ENCODE results near the gene MYO15A. TPM values are rescaled to one million over a fixed set of nuclear protein-coding genes. Genes with fewer than 3 reads are reported as not detected.
"Not testable (repeated sequence)": the region's sequence is repeated elsewhere in the genome, so short reads cannot be mapped to it uniquely, and the experiment has no call there.

Gene MYO15A
- total and polyA plus RNA-seq, 9 donors = 1.5 to 5.4 (median 3.2) TPM

- 88 to 94% (median 91%) methylated on average over 2 of the region's 2 CpGs for WGBS, 3 donors
- Histone ChIP-seq H3K9me3 (no peaks in the 10 kb centered on the region), H3K4me1 (ENCODE audit: insufficient read depth) (peaks cover 2% of the 10 kb centered on the region), H3K4me3 (no peak overlapping the region), H3K27me3 (no peaks in the 10 kb centered on the region), H3K36me3 (no peaks in the 10 kb centered on the region), H3K27ac (no peak overlapping the region)
- no peak for TF ChIP-seq POLR2A (IDR thresholded peaks at IDR 0.05)
- TF ChIP-seq EP300 (IDR thresholded peaks at IDR 0.05) = no peak
- no peak for TF ChIP-seq CTCF (IDR thresholded peaks at IDR 0.05)
- no peak for DNase-seq
- intact Hi-C loops (cut with DNase I) = loop anchor here in 1 of 4 donors (10.0 kb wide), 1 partner anchor 69 kb away; no protein-coding TSS in a partner anchor
These were observed 97.3 kb downstream of the MYO15A start for GRCh38 chr17:18205861-18206260.

DNA sequence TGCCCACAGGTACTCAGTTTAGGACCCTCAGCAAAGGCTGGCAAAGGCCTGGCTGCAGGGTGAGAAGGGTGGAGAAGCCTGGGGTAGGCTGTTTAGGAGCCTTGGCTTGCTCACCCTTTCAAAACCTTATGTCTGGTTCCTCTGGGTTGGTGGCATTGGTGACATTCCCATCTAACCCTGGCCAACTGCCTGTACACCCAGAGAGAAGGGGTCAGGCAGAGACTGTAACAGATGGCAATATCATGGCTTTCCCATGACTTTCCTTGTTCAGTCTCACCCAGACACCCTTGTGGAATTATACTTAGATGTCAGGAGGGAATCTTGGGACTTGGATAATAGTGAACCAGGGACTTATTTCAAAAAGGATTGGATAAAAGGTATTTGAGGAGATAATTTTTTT is 98.4 kb downstream of the MYO15A start:
- Histone ChIP-seq H3K27me3 (no peaks in the 10 kb centered on the region), H3K4me1 (ENCODE audit: insufficient read depth) (peaks cover 2% of the 10 kb centered on the region), H3K9me3 (no peaks in the 10 kb centered on the region), H3K4me3 (no peak overlapping the region), H3K36me3 (no peaks in the 10 kb centered on the region), H3K27ac (no peak overlapping the region)
- TF ChIP-seq POLR2A (IDR thresholded peaks at IDR 0.05) (no peak), CTCF (IDR thresholded peaks at IDR 0.05) (no peak), EP300 (IDR thresholded peaks at IDR 0.05) (no peak)
- DNase-seq = no peak
- intact Hi-C loops (cut with DNase I) = loop anchor here in 1 of 4 donors (10.0 kb wide), 1 partner anchor 68 kb away; no protein-coding TSS in a partner anchor

- Histone ChIP-seq H3K4me3 (no peak overlapping the region), H3K36me3 (no peaks in the 10 kb centered on the region), H3K27me3 (no peaks in the 10 kb centered on the region), H3K9me3 (no peaks in the 10 kb centered on the region), H3K4me1 (ENCODE audit: insufficient read depth) (no peaks in the 10 kb centered on the region), H3K27ac (no peak overlapping the region)
- DNase-seq = no peak
- 83 to 84% (median 83%) methylated on average over 19 of the region's 19 CpGs for WGBS, 3 donors
- TF ChIP-seq EP300 (IDR thresholded peaks at IDR 0.05) = no peak
- no peak for TF ChIP-seq CTCF (IDR thresholded peaks at IDR 0.05)
- no peak for TF ChIP-seq POLR2A (IDR thresholded peaks at IDR 0.05)
- intact Hi-C loops (cut with DNase I) = loop anchor here in 1 of 4 donors (10.0 kb wide), 1 partner anchor 67 kb away; no protein-coding TSS in a partner anchor
These were observed 99.5 kb downstream of the MYO15A start for GRCh38 chr17:18208092-18208491.

DNA sequence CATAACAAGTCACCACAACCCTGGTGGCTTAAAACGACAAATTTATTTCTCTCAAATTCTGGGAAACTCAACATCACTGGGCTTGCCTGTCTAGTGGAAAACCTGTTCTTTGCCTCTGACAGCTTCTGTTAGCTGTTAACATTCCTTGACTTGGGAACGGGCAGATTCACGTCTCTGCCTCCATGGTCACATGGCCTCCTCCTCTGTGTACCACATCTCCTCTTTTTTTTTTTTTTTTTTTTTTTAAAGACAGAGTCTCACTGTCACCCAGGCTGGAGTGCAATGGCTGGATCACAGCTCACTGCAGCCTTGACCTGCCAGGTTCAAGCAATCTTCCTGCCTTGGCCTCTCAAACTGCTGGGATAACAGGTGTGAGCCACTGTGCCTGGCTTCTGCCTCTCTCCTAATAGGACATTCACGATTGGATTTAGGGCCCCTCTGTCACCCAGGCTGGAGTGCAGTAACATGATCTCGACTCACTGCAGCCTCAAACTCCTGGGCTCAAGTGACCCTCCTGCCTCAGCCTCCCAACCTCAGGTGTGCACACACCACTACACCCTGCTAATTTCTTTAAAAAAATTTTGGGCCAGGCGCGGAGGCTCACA is 105.2 kb downstream of the MYO15A start:
- no peak overlapping the region for H3K4me3 ChIP-seq
- TF ChIP-seq POLR2A (IDR thresholded peaks at IDR 0.05) (no peak), CTCF (IDR thresholded peaks at IDR 0.05) (no peak), EP300 (IDR thresholded peaks at IDR 0.05) (no peak)
- DNase-seq = no peak
- WGBS, 3 donors = 56 to 61% (median 59%) methylated on average over 7 of the region's 7 CpGs
- H3K9me3 ChIP-seq = no peaks in the 10 kb centered on the region
- H3K36me3 ChIP-seq = no peaks in the 10 kb centered on the region
- intact Hi-C loops (cut with DNase I) = no loop called here
- no peaks in the 10 kb centered on the region for H3K4me1 ChIP-seq (ENCODE audit: insufficient read depth)
- no peak overlapping the region for H3K27ac ChIP-seq
- H3K27me3 ChIP-seq = no peaks in the 10 kb centered on the region

DNA sequence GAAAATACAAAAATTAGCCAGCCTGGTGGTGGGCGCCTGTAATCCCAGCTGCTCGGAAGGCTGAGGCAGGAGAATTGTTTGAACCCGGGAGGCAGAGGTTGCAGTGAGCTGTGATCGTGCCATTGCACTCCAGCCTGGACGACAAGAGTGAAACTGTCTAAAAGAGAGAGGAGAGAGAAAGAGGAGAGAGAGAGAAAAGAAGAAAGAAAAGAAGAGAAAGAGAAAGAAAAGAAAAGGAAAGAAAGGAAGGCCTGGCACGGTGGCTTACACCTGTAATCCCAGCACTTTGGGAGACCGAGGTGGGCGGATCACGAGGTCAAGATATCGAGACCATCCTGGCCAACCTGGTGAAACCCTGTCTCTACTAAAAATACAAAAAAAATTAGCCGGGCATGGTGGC is 108.3 kb downstream of the MYO15A start:
- intact Hi-C loops (cut with DNase I); H3K27ac ChIP-seq; H3K4me3 ChIP-seq; H3K27me3 ChIP-seq; H3K9me3 ChIP-seq; H3K4me1 ChIP-seq (ENCODE audit: insufficient read depth); H3K36me3 ChIP-seq; DNase-seq: not testable (repeated sequence)
- 76 to 85% (median 80%) methylated on average over 11 of the region's 11 CpGs for WGBS, 3 donors
